Endothelial cell of umbilical vein (primary cell): Measurements from ENCODE around the gene KCNQ1OT1. TPM values are rescaled to one million over a fixed set of nuclear protein-coding genes. Genes with fewer than 3 reads are reported as not detected.

Experiments
- BruUV-seq: library from RNA; stranded (reverse); fragments of 400-500 nt; replicated peaks from 2 replicates; lab custom pipeline; 2021; lab: Mats Ljungman, UMichigan
- CTCF ChIA-PET: fragments of 300-600, 350-600 bp; sonication (Branson Sonifier 250); formaldehyde crosslinking; loops from one replicate; lab custom pipeline; 2021; ENCODE audit warnings: antibody characterized with exemption, inconsistent platforms; lab: Charles Lee
- POLR2A ChIA-PET: fragments of 300-600, 350-600 bp; sonication (Branson Sonifier 250); formaldehyde crosslinking; loops from one replicate; lab custom pipeline; 2021; ENCODE audit warnings: antibody characterized with exemption, inconsistent platforms; lab: Charles Lee
- DNase-seq: peaks from one replicate; pipeline ENCODE4 v3.0.0-alpha.2; 2011; ENCODE audit warnings: low read depth, low spot score
- FAIRE-seq: peaks from 2 replicates; lab custom pipeline; 2011; peaks lifted over from hg19 to GRCh38; lab: Jason Lieb, UNC
- H2AFZ ChIP-seq: 2 replicates; pipeline ENCODE4 v1.6.0; 2012; ENCODE audit warnings: low read depth, low read length, control low read depth, inconsistent platforms
- H3K27ac ChIP-seq: 2 replicates; pipeline ENCODE4 v1.5.1; 2011; ENCODE audit warnings: low read depth, mild to moderate bottlenecking, control low read depth, low read length, moderate library complexity; ENCODE audit not compliant: insufficient read depth
- H3K27me3 ChIP-seq, 2 experiments: 2 replicates each; pipeline versions ENCODE4 v1.6.0 to v1.6.1; 2011; ENCODE audit warnings: low read length in 2 of 2, mixed read lengths in 1 of 2; ENCODE audit not compliant: control insufficient read depth in 2 of 2, insufficient read depth in 2 of 2
- H3K36me3 ChIP-seq, 2 experiments: 2 replicates in 1 of 2; 3 replicates in 1 of 2; pipeline ENCODE4 v1.5.1; 2011; ENCODE audit warnings: low read length in 2 of 2, mild to moderate bottlenecking in 1 of 2, moderate library complexity in 1 of 2; ENCODE audit not compliant: control insufficient read depth in 2 of 2, insufficient read depth in 2 of 2; ENCODE audit errors: extremely low read depth in 1 of 2
- H3K4me1 ChIP-seq: 3 replicates; pipeline ENCODE4 v1.5.1; 2011; ENCODE audit warnings: mild to moderate bottlenecking, low read length; ENCODE audit not compliant: control insufficient read depth, insufficient read depth; ENCODE audit errors: extremely low read depth
- H3K4me2 ChIP-seq: 2 replicates; pipeline ENCODE4 v1.6.1; 2011; ENCODE audit warnings: low read length, control low read depth, mixed read lengths; ENCODE audit not compliant: insufficient read depth
- H3K4me3 ChIP-seq, 3 experiments: fragments of 200-600 bp in 1 of 3; sonication (generic), shearing (Covaris generic) in 1 of 3; replicated peaks in 1 of 3; 2 replicates each; pipeline ENCODE4 v1.5.1; 2011 to 2016; ENCODE audit warnings: control low read depth in 3 of 3, low read length in 3 of 3, mild to moderate bottlenecking in 2 of 3, inconsistent platforms in 1 of 3, low read depth in 1 of 3, moderate library complexity in 1 of 3; ENCODE audit not compliant: insufficient read depth in 1 of 3
- H3K79me2 ChIP-seq: 2 replicates; pipeline ENCODE4 v1.6.0; 2012; ENCODE audit warnings: low read length, inconsistent platforms; ENCODE audit not compliant: control insufficient read depth, insufficient read depth
- H3K9ac ChIP-seq: replicated peaks from 2 replicates; pipeline ENCODE3; 2011; ENCODE audit warnings: low read length, control low read depth; ENCODE audit not compliant: insufficient read depth; ENCODE audit errors: extremely low read depth
- H3K9me1 ChIP-seq: replicated peaks from 3 replicates; pipeline ENCODE4 v1.6.0; 2011; ENCODE audit warnings: mild to moderate bottlenecking, low read length; ENCODE audit not compliant: control insufficient read depth, insufficient read depth; ENCODE audit errors: extremely low read depth
- H3K9me3 ChIP-seq: replicated peaks from 2 replicates; pipeline ENCODE4 v1.5.1; 2012; ENCODE audit warnings: low read length, inconsistent platforms; ENCODE audit not compliant: control insufficient read depth, insufficient read depth
- H4K20me1 ChIP-seq: replicated peaks from 2 replicates; pipeline ENCODE3; 2011; ENCODE audit warnings: mild to moderate bottlenecking, low read length; ENCODE audit not compliant: control insufficient read depth, insufficient read depth; ENCODE audit errors: extremely low read depth
- CTCF ChIP-seq, 2 donors: IDR thresholded peaks; 1 replicate in 1 of 2; 2 replicates in 1 of 2; pipeline ENCODE4 v1.5.1; 2011; ENCODE audit warnings: low read length in 2 of 2, mild to moderate bottlenecking in 2 of 2, moderate library complexity in 2 of 2, control low read depth in 1 of 2, inconsistent platforms in 1 of 2, low read depth in 1 of 2; ENCODE audit not compliant: insufficient read depth in 1 of 2; ENCODE audit errors: extremely low read depth in 1 of 2
- EZH2 ChIP-seq: IDR thresholded peaks from 2 replicates; pipeline ENCODE4 v1.6.1; 2012; ENCODE audit warnings: borderline replicate concordance, low read depth, mild to moderate bottlenecking, moderate library complexity, low read length, inconsistent platforms; ENCODE audit not compliant: severe bottlenecking
- FOS ChIP-seq: IDR thresholded peaks from 2 replicates; pipeline ENCODE4 v1.6.1; 2011; ENCODE audit warnings: mild to moderate bottlenecking, low read length, moderate library complexity, borderline replicate concordance; ENCODE audit not compliant: insufficient read depth
- GATA2 ChIP-seq: IDR thresholded peaks from 2 replicates; pipeline ENCODE4 v1.7.0; 2011; ENCODE audit warnings: low read depth, mild to moderate bottlenecking, moderate library complexity, mixed read lengths, low read length; ENCODE audit not compliant: insufficient read length, insufficient read depth
- JUN ChIP-seq: IDR thresholded peaks from 2 replicates; pipeline ENCODE4 v1.6.1; 2011; ENCODE audit warnings: borderline replicate concordance, low read depth; ENCODE audit not compliant: insufficient read length, insufficient read depth
- MAX ChIP-seq: IDR thresholded peaks from 2 replicates; pipeline ENCODE4 v1.6.1; 2011; ENCODE audit not compliant: insufficient read depth, insufficient read length
- MYC ChIP-seq: IDR thresholded peaks from one replicate; pipeline ENCODE4 v1.6.1; 2011; ENCODE audit warnings: mild to moderate bottlenecking, low read depth, low read length
- POLR2A ChIP-seq: IDR thresholded peaks from 2 replicates; pipeline ENCODE4 v1.6.1; 2012; ENCODE audit warnings: low read depth, mild to moderate bottlenecking, control low read depth, low read length
- POLR2AphosphoS5 ChIP-seq: IDR thresholded peaks from 2 replicates; pipeline ENCODE4 v1.6.1; 2012; ENCODE audit warnings: low read depth, mild to moderate bottlenecking, control low read depth, low read length, moderate library complexity; ENCODE audit not compliant: insufficient read depth
- dilution Hi-C: fragments of 300-500 bp; cut with MboI; formaldehyde crosslinking; loops from one replicate; pipeline ENCODE4 v1.15.0; 2019; ENCODE audit warnings: low sequenced_read_pairs; ENCODE audit not compliant: extremely low pct_ligation_motif_present
- intact Hi-C: fragments of 100-400 bp; cut with micrococcal nuclease; formaldehyde crosslinking; loops from one replicate; pipeline ENCODE4 v1.10.0; 2022
- polyA plus RNA-seq, 4 experiments: library from polyadenylated mRNA; depleted of rRNA in 3 of 4; stranded (reverse) in 3 of 4; unstranded in 1 of 4; fragments of >200 nt; gene quantifications; 2 replicates each; pipeline versions ENCODE4 v1.2.1 to v1.2.3, GENCODE V29; 2011 to 2012; ENCODE audit warnings: missing spikeins in 1 of 4
- total RNA-seq: library from RNA; stranded (reverse); gene quantifications from 2 replicates; pipeline ENCODE4 v1.2.3, GENCODE V29; 2021

Gene KCNQ1OT1
- total and polyA plus RNA-seq, 2 donors (not counting 3 experiments of a cell fraction or from before 2014, with no cell fraction given), result 0.11 to 1.8 TPM

- DNase-seq, result no peak
- Histone ChIP-seq H3K4me2 (no peak overlapping the region), H3K4me3 (no peak overlapping the region), H3K9me3 (no peaks in the 10 kb centered on the region), H3K4me1 (no peaks in the 10 kb centered on the region), H3K79me2 (no peaks in the 10 kb centered on the region), H3K27ac (no peak overlapping the region), H3K27me3 (no peaks in the 10 kb centered on the region), H4K20me1 (no peaks in the 10 kb centered on the region), H3K9ac (no peak overlapping the region), H2AFZ (no peak overlapping the region), H3K9me1 (no peaks in the 10 kb centered on the region), H3K36me3 (no peaks in the 10 kb centered on the region)
- ChIA-PET CTCF (no interaction called here), POLR2A (no interaction called here)
- BruUV-seq, result no TSS peak
- TF ChIP-seq JUN, result no peak
- no peak for TF ChIP-seq GATA2
- no peak for TF ChIP-seq MYC
- TF ChIP-seq POLR2AphosphoS5, result no peak
- TF ChIP-seq EZH2, result no peak
- no peak for TF ChIP-seq POLR2A
- TF ChIP-seq CTCF (IDR thresholded peaks at IDR 0.05; ENCODE audit: extremely low read depth in 1 of 2, insufficient read depth in 1 of 2, low read depth in 1 of 2, low read length in 2 of 2), result no peak
- no peak for TF ChIP-seq MAX
- TF ChIP-seq FOS, result no peak
- dilution Hi-C loops (no loop called here), intact Hi-C loops (no loop called here)
- FAIRE-seq, result no peak
Measured at GRCh38 chr11:2737866-2738265, 38.1 kb upstream of the KCNQ1OT1 start.
